GM21619 (cell line): ENCODE measurements around the gene TAF11L11.
"Not testable (repeated sequence)": the region's sequence is repeated elsewhere in the genome, so short reads cannot be mapped to it uniquely, and the experiment has no call there.

Source experiments
- ATAC-seq: cut with Tn5 transposase; IDR thresholded peaks from one replicate; pipeline ENCODE4 v1.9.1; 2021; ENCODE audit not compliant: unreplicated experiment

Gene TAF11L11

GRCh38 chr5:17603880-17604279, at the start of gene TAF11L11:
TSS of gene TAF11L11 (plus strand) at chr5:17604183.
- not testable (repeated sequence) for ATAC-seq

GRCh38 chr5:17585658-17586057, 18.3 kb upstream of the TAF11L11 start, which contains the start of gene TAF11L7:
TSS of gene TAF11L7 (minus strand) at chr5:17585758.
- not testable (repeated sequence) for ATAC-seq

GRCh38 chr5:17590860-17591259, 13.1 kb upstream of the TAF11L11 start, which contains the start of gene TAF11L8:
TSS of gene TAF11L8 (minus strand) at chr5:17590960.
- ATAC-seq: not testable (repeated sequence)

GRCh38 chr5:17594255-17594654, 9.7 kb upstream of the TAF11L11 start, which contains the start of gene TAF11L9:
TSS of gene TAF11L9 (minus strand) at chr5:17594394.
- ATAC-seq: not testable (repeated sequence)

DNA sequence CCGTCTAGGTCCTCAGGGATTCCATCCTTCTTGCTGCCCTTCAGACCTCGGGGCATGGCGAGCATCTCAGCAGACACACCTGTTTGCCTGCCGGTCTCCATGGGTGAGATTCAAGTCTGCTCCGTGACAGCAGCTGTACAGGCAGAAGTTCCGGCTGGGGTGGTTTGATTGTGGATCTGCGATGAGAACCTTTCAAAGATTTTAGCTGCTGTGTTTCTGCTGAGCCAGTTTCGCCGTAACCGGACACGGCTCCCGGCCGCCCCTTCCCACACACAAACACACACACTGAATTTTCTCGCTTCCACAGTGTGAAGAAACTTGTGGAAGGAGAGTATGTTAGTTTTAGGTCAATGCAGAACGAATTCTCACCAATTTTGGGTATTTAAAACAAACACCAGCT, 6.3 kb upstream of the TAF11L11 start, which contains the start of gene TAF11L10:
Gene TAF11L10 (minus strand): TSS at position 101 of the 400 bp plus-strand sequence.
- ATAC-seq: not testable (repeated sequence)

- no peak for ATAC-seq
These were observed 968 bp downstream of the TAF11L11 start for GRCh38 chr5:17604951-17605350.

GRCh38 chr5:17607461-17607860, 3.5 kb downstream of the TAF11L11 start:
- not testable (repeated sequence) for ATAC-seq

DNA sequence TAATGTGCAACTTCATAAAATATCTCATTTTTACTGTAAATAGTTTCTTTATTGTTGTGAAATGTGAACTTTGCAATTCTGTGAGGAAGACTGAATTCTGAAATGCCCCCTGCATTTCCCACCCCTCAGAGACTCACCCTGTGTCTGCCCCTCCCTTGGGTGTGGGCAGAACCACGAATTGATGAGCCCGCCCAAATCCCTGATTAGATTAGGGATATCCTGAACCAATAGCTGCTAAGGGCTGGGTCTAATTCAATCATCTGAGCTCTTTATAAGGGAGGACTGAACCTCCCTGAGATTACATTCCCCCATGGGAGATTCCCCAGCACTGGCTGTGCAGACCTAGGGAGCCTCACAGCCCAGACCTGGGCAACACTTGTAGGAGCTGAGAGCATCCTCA, 6.1 kb downstream of the TAF11L11 start, which contains the start of gene TAF11L12:
Gene TAF11L12 (plus strand): TSS at position 301 of the 400 bp plus-strand sequence.
- ATAC-seq: not testable (repeated sequence)

- ATAC-seq: no peak
These were observed 11.1 kb downstream of the TAF11L11 start for GRCh38 chr5:17614872-17615605.

- ATAC-seq: no peak
These were observed 15.4 kb downstream of the TAF11L11 start for GRCh38 chr5:17619354-17619753.

DNA sequence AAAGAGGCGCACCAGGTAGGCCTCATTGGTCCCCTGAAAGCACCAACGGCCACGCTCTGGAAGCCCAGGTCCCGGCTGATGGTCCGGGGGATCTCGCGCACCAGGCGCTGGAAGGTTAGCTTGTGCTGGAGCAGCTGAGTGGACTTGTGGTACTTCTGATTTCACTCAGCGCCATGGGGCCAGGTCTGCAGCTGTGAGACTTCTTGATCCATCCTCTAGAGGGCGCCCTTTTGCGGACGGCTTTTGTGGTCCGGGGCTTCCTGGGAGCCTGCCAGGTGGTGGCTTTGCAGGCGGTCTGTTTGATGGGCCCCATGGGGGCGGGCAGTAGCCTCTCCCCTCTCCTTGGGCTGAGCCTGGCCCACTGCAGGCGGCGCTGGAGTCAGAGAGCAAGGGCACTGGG, 16.6 kb downstream of the TAF11L11 start:
- ATAC-seq: no peak

- ATAC-seq: no peak
These were observed 21.7 kb downstream of the TAF11L11 start for GRCh38 chr5:17625686-17626085.

DNA sequence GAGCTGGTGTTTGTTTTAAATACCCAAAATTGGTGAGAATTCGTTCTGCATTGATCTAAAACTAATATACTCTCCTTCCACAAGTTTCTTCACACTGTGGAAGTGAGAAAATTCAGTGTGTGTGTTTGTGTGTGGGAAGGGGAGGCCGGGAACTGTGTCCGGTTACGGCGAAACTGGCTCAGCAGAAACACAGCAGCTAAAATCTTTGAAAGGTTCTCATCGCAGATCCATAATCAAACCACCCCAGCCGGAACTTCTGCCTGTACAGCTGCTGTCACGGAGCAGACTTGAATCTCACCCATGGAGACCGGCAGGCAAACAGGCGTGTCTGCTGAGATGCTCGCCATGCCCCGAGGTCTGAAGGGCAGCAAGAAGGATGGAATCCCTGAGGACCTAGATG, 27.8 kb downstream of the TAF11L11 start, which contains the start of gene TAF11L13:
Gene TAF11L13 (plus strand): TSS at position 301 of the 400 bp plus-strand sequence.
- not testable (repeated sequence) for ATAC-seq

DNA sequence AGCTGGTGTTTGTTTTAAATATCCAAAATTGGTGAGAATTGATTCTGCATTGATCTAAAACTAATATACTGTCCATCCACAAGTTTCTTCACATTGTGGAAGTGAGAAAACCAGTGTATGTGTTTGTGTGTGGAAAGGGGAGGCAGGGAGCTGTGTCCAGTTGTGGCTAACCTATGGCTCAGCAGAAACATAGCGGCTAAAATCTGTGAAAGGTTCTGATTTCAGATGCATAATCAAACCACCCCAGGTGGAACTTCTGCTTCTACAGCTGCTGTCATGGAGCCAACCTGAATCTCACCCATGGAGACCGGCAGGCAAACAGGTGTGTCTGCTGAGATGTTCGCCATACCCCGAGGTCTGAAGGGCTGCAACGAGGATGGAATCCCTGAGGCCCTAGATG, 30.2 kb downstream of the TAF11L11 start, which contains the start of gene TAF11L14:
Gene TAF11L14 (plus strand): TSS at position 301 of the 400 bp plus-strand sequence.
- no peak for ATAC-seq

DNA sequence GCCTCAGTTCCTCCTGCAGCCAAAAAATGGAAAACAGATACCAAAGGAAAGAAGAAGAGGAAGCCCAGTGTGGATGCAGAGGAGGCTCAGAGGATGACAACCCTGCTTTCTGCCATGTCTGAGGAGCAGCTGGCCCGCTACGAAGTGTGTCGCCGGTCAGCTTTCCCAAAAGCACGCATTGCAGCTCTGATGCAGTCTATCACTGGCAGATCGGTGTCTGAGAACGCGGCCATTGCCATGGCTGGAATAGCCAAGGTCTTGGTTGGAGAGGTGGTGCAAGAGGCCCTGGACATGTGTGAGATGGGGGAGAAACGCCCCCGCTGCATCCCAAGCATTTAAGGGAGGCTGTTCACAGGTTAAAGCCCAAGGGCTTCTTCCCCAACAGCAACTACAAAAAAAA, 45.2 kb downstream of the TAF11L11 start:
- ATAC-seq: not testable (repeated sequence)

GRCh38 chr5:17655201-17655759, 51.3 kb downstream of the TAF11L11 start:
- ATAC-seq: not testable (repeated sequence)
